Measurements from ENCODE around the gene BCL2L12.

Gene BCL2L12

DNA sequence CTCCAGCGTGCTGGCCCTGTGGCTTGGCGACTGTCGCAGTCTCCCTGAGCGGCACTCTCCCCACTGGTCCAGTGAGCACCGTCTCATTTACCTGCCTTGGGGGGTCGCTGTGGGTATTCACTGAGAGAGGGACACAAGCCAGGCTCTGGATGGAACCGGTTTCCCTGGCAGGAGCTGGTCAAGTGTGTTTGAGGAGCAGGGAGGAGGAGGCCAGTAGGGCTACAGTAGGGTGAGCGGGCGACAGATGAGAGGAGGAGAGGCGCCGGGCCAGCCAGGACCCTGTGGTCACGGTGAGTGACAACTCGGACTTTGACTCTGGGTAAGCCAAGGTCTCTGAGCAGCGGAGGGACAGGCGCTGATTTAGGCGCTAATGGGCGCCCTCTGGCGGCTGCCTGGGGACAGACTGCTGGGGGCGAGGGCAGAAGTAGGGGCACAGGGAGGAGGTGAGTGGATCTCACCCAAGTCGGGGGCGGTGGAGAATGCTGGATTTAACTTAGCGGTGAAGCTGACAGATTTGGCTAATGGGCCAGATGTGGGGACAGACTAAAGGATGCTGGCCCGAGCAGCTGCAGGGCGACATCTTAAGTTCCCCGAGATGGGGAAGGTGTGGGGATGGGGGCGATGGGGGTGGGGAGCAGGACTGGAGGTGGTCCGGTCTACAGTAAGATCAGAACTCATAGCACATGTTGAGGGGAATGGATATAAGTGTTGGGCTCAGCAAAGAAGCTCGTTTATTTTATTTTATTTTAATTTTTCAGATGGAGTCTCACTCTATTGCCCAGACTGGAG lies 6.6 kb downstream of the BCL2L12 start:
- POLR2A ChIA-PET: interaction anchor here (1.1 to 1.4 kb wide), 2 partner anchors 82 to 92 kb away, joined by 3 read pairs; partner anchors contain the start of gene NOSIP
- DNase-seq (ENCODE audit: extremely low spot score): peak; percentile 76
- TF ChIP-seq BHLHE40 (IDR thresholded peaks at IDR 0.05; ENCODE audit: borderline replicate concordance): no peak
- TF ChIP-seq, protein P1, sequence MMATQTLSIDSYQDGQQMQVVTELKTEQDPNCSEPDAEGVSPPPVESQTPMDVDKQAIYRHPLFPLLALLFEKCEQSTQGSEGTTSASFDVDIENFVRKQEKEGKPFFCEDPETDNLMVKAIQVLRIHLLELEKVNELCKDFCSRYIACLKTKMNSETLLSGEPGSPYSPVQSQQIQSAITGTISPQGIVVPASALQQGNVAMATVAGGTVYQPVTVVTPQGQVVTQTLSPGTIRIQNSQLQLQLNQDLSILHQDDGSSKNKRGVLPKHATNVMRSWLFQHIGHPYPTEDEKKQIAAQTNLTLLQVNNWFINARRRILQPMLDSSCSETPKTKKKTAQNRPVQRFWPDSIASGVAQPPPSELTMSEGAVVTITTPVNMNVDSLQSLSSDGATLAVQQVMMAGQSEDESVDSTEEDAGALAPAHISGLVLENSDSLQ (IDR thresholded peaks at IDR 0.05): peak; percentile 91
- TF ChIP-seq HDGF (IDR thresholded peaks at IDR 0.05; ENCODE audit: borderline replicate concordance): peak; percentile 85; the same call in 1 of the 2 replicates
- CTCF ChIA-PET: interaction anchor here (0.5 to 1.6 kb wide), 9 partner anchors 24 to 158 kb away, joined by 3 to 7 read pairs (median 3); partner anchors contain the start of genes NOSIP and RRAS

DNA sequence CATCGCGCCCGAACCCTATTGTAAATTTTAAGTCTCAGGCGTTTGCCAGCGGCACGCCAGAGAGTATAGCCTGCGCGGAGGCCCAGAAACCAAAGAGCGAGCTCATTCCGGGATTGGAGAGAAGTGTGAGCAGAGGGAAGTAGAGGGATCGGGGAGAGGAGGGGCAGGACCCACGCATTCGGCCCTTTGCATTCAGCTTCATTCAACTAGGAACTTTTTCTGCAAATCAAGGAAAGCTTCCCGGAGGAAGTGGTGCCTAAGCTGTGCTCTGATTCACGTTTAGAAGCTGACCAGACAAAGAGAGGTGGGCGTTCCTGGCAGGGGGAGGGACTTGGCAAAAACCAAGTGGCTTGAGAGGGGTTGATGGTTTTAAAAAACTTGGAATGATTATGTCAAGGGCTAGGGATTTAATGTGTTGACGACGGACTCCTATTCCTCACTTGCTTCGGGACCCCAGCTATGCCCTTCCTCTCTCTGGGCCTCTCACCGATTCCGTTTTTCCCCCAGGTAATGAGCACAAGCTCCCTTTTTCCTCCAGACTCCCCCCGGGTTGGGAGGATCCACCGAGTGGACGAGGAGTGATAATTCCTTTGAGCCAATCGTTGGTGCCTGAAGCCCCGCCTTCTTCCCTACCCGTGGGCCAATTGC lies 10.5 kb downstream of the BCL2L12 start:
- TF ChIP-seq SP1 (IDR thresholded peaks at IDR 0.05): peak; percentile 88
- TF ChIP-seq TARDBP (IDR thresholded peaks at IDR 0.05): no peak
- TF ChIP-seq BHLHE40 (IDR thresholded peaks at IDR 0.05; ENCODE audit: borderline replicate concordance): peak; percentile 95
- peak; percentile 71 for DNase-seq (ENCODE audit: extremely low spot score)
- ChIA-PET POLR2A (interaction anchor here (0.7 to 3.7 kb wide), 23 partner anchors 11 to 722 kb away, joined by 3 to 44 read pairs (median 4); partner anchors contain the start of genes AKT1S1, BAX, BCL2L12 and IRF3), CTCF (interaction anchor here (0.6 to 2.5 kb wide), 7 partner anchors 12 to 173 kb away, joined by 3 to 8 read pairs (median 4); partner anchors contain the start of genes ADM5 and RRAS)

DNA sequence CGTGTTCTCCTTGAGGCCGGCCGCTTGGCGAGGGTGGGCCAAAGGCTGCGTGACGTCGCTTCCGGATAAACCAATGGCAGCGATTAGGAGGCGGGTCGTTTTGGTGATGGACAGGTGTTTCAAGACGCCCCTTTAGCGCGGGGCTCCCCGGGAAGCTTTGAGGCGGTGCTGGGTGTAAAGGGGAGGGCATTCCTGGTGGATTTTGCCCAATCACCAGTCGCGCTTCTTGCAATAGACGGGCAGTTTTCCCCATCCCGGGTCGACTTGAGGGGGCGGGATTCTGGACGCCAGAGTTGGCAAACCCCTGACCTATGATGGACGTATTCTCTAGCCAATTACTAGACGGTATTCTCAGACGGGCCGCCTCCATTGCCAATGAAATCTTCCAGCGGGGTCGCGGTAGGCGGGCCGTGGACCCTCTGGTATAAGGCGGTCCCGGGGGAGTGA lies 11.1 kb downstream of the BCL2L12 start:
- TF ChIP-seq CTBP1 (IDR thresholded peaks at IDR 0.05; ENCODE audit: borderline replicate concordance) (no peak), NFRKB (IDR thresholded peaks at IDR 0.05) (no peak), HDGF (IDR thresholded peaks at IDR 0.05; ENCODE audit: borderline replicate concordance) (peak; percentile 83; the same call in 1 of the 2 replicates)
- TF ChIP-seq, protein P1 (IDR thresholded peaks at IDR 0.05): peak; percentile 100
- POLR2A ChIA-PET: interaction anchor here (0.7 to 3.7 kb wide), 23 partner anchors 11 to 722 kb away, joined by 3 to 44 read pairs (median 4); partner anchors contain the start of genes AKT1S1, BAX, BCL2L12 and IRF3
- DNase-seq (ENCODE audit: extremely low spot score): peak; percentile 91
- CTCF ChIA-PET: interaction anchor here (0.6 to 2.5 kb wide), 6 partner anchors 12 to 174 kb away, joined by 3 to 8 read pairs (median 4); partner anchors contain the start of gene RRAS

DNA sequence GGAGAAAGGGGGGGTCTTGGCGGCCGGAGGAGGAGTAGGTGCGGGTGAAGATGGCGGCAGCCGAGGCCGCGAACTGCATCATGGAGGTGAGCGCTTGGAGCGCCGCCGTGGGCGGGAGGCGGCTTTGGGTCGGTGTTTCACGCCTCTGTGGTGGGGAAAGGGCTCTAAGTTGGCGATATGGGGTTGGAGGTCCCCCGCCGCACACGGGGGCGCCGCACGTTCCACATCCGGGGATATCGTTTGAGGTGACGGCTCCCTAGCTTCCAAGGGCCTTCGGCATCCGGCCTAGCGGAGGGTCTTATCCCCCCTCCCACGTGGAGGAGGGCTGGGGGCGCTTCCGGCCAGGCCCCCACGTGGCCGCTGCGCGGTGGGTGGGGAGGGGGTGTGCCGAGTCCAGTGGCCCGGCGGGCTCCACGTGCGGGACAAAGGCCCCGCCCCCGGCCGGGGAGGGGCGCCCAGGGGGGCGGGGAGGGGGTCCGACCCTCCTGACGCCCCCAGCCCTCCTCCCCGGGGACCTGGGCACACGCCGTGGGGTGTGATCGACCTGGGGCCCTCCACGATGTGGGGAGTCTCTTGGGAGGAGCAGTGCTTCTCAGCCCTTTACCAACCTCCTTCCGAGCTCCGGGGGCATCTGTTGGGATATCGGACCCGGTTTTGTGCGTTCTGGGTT lies 11.6 kb downstream of the BCL2L12 start, which contains the start of gene PRMT1:
Gene PRMT1 (plus strand): TSS at position 41 of the 670 bp plus-strand sequence. CDS start 10 bp downstream, at position 51.
- ChIA-PET POLR2A (interaction anchor here (1.1 to 3.7 kb wide), 12 partner anchors 12 to 723 kb away, joined by 3 to 44 read pairs (median 5); partner anchors contain the start of genes BAX, BCL2L12, IRF3 and NOSIP), CTCF (interaction anchor here (1.0 to 2.5 kb wide), 2 partner anchors 37 to 107 kb away, joined by 4 to 8 read pairs; partner anchors contain the start of gene RRAS)
- no peak for TF ChIP-seq SP1 (IDR thresholded peaks at IDR 0.05)
- peak; percentile 75; the same call in 1 of the 2 replicates for TF ChIP-seq ELF4 (IDR thresholded peaks at IDR 0.05)
- TF ChIP-seq L3MBTL2 (conservative IDR thresholded peaks at IDR 0.05): peak; percentile 59
- TF ChIP-seq TARDBP (IDR thresholded peaks at IDR 0.05): no peak
- DNase-seq (ENCODE audit: extremely low spot score): peak; percentile 57

DNA sequence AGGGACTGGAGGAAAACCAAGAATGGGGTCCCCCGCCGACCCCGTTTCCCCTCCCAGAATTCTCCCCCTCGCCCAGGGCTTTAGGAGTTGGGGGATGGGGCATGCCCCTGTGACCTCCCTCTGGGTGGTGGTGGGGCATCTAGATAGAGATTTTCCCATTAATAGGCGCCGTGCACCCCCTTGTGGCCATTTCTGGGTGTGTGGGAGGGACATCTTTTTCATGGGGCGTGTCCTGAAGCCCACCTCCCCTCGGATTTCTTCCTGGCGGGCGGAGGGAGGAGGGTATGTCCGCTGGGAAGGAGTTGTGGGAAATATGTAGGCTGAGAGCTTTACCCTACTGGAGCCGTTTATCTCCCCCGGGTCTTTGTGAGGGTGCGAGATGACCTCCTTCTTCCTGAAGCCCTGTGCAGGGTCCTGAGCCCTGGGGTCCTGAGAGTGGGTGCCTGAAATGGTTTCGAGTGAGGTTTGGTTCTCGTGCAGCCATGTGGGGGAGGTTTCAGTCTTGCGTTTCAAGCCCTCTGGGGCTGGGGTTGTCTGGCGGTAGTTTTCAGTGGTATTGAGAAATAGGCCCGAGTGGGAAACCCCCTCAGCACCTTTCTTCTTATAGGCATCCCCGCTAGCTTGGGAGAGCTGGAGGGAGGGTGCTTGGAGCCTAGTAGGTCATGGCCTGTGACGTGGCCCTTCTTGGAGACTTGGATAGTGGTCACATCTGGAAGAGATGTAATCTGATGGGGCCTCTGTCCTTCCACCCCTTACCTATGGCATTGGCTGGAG lies 12.4 kb downstream of the BCL2L12 start:
- CTCF ChIA-PET: interaction anchor here (0.6 to 2.5 kb wide), 5 partner anchors 13 to 272 kb away, joined by 3 to 8 read pairs (median 5); partner anchors contain the start of genes BCL2L12, IRF3 and RRAS
- peak; percentile 53 for DNase-seq (ENCODE audit: extremely low spot score)
- TF ChIP-seq FOXM1 (IDR thresholded peaks at IDR 0.05; ENCODE audit: borderline replicate concordance): no peak
- no peak for TF ChIP-seq BHLHE40 (IDR thresholded peaks at IDR 0.05; ENCODE audit: borderline replicate concordance)
- TF ChIP-seq ARNT (IDR thresholded peaks at IDR 0.05): no peak
- TF ChIP-seq HDGF (IDR thresholded peaks at IDR 0.05; ENCODE audit: borderline replicate concordance): no peak
- no peak for TF ChIP-seq FOXK2 (IDR thresholded peaks at IDR 0.05)
- TF ChIP-seq, protein P1 (IDR thresholded peaks at IDR 0.05): no peak
- no peak for TF ChIP-seq TARDBP (IDR thresholded peaks at IDR 0.05)
- no peak for TF ChIP-seq ELF4 (IDR thresholded peaks at IDR 0.05)
- no peak for TF ChIP-seq L3MBTL2 (conservative IDR thresholded peaks at IDR 0.05)
- no peak for TF ChIP-seq SP1 (IDR thresholded peaks at IDR 0.05)
- POLR2A ChIA-PET: interaction anchor here (1.4 to 3.7 kb wide), 4 partner anchors 12 to 97 kb away, joined by 4 to 44 read pairs (median 10); partner anchors contain the start of genes BCL2L12, IRF3, NOSIP and PRRG2
